Measurements from ENCODE around the gene PAIP2B. TPM values are rescaled to one million over a fixed set of nuclear protein-coding genes. Genes with fewer than 3 reads are reported as not detected.
"Not testable (repeated sequence)": the region's sequence is repeated elsewhere in the genome, so short reads cannot be mapped to it uniquely, and the experiment has no call there.

PAIP2B gene
- 0.55 and 0.97 TPM in 2 replicates for total RNA-seq (2014; rRNA removed; shearing (Covaris generic))
- polyA plus RNA-seq (2014; cell fraction: nucleus; rRNA removed), result 0.85 and 1.1 TPM in 2 replicates

GRCh38 chr2:71226965-71227560 is at the start of gene PAIP2B:
Gene PAIP2B, minus strand, starts transcription at chr2:71227103. Its CDS starts 24,514 bp downstream, at chr2:71202589.
- DNase-seq (ENCODE audit: extremely low read depth, low read depth), result peak; percentile 99

- no peak for DNase-seq (ENCODE audit: extremely low read depth, low read depth)
Observed at GRCh38 chr2:71275939-71276310, 49.0 kb upstream of the PAIP2B start.

GRCh38 chr2:71269511-71270090 is 42.7 kb upstream of the PAIP2B start:
- DNase-seq (ENCODE audit: extremely low read depth, low read depth), result no peak

- DNase-seq (ENCODE audit: extremely low read depth, low read depth), result no peak
Observed at GRCh38 chr2:71263386-71263785, 36.5 kb upstream of the PAIP2B start.

- DNase-seq (ENCODE audit: extremely low read depth, low read depth), result no peak
Observed at GRCh38 chr2:71261534-71261933, 34.6 kb upstream of the PAIP2B start.

GRCh38 chr2:71256421-71256820 is 29.5 kb upstream of the PAIP2B start:
- DNase-seq (ENCODE audit: extremely low read depth, low read depth), result no peak

- no peak for DNase-seq (ENCODE audit: extremely low read depth, low read depth)
Observed at GRCh38 chr2:71254776-71255175, 27.9 kb upstream of the PAIP2B start.

GRCh38 chr2:71254078-71254477 is 27.2 kb upstream of the PAIP2B start:
- DNase-seq (ENCODE audit: extremely low read depth, low read depth), result no peak

GRCh38 chr2:71253476-71253875 is 26.6 kb upstream of the PAIP2B start:
- no peak for DNase-seq (ENCODE audit: extremely low read depth, low read depth)

GRCh38 chr2:71252862-71253261 is 26.0 kb upstream of the PAIP2B start:
- no peak for DNase-seq (ENCODE audit: extremely low read depth, low read depth)

- no peak for DNase-seq (ENCODE audit: extremely low read depth, low read depth)
Observed at GRCh38 chr2:71250935-71251334, 24.0 kb upstream of the PAIP2B start.

- DNase-seq (ENCODE audit: extremely low read depth, low read depth), result no peak
Observed at GRCh38 chr2:71244302-71244660, 17.4 kb upstream of the PAIP2B start.

- no peak for DNase-seq (ENCODE audit: extremely low read depth, low read depth)
Observed at GRCh38 chr2:71243634-71244301, 16.9 kb upstream of the PAIP2B start.

GRCh38 chr2:71240794-71241193 is 13.9 kb upstream of the PAIP2B start:
- DNase-seq (ENCODE audit: extremely low read depth, low read depth), result no peak

GRCh38 chr2:71238089-71238488 is 11.2 kb upstream of the PAIP2B start:
- no peak for DNase-seq (ENCODE audit: extremely low read depth, low read depth)

- no peak for DNase-seq (ENCODE audit: extremely low read depth, low read depth)
Observed at GRCh38 chr2:71235930-71236587, 9.2 kb upstream of the PAIP2B start.

GRCh38 chr2:71233072-71233471 is 6.2 kb upstream of the PAIP2B start:
- not testable (repeated sequence) for DNase-seq (ENCODE audit: extremely low read depth, low read depth)

GRCh38 chr2:71226096-71226964 is 573 bp downstream of the PAIP2B start:
- no peak for DNase-seq (ENCODE audit: extremely low read depth, low read depth)

GRCh38 chr2:71224935-71225334 is 2.0 kb downstream of the PAIP2B start:
- DNase-seq (ENCODE audit: extremely low read depth, low read depth), result no peak

GRCh38 chr2:71224457-71224856 is 2.4 kb downstream of the PAIP2B start:
- DNase-seq (ENCODE audit: extremely low read depth, low read depth), result no peak
